PC-3 (cell line): Measurements from ENCODE around the gene HYDIN. TPM values are rescaled to one million over a fixed set of nuclear protein-coding genes. Genes with fewer than 3 reads are reported as not detected.

Experiments
- ATAC-seq: fragments of 200-7000 bp; cut with Tn5 transposase; 2 replicates; pipeline ENCODE4 v1.9.1; 2020; ENCODE audit warnings: mild to moderate bottlenecking, moderate library complexity
- Bru-seq: library from RNA; stranded (reverse); fragments of 400-500 nt; gene quantifications from one replicate; lab custom pipeline; 2021; lab: Mats Ljungman, UMichigan
- BruChase-seq, 2 experiments: library from RNA; stranded (reverse); fragments of 400-500 nt; gene quantifications; one replicate each; lab custom pipeline; 2021; lab: Mats Ljungman, UMichigan
- BruUV-seq: library from RNA; stranded (reverse); fragments of 400-500 nt; replicated peaks from 2 replicates; lab custom pipeline; 2021; lab: Mats Ljungman, UMichigan
- CTCF ChIA-PET: fragments of 300-600 bp; sonication (Branson Sonifier 250); formaldehyde crosslinking; loops from one replicate; lab custom pipeline; 2022; ENCODE audit warnings: antibody characterized with exemption; lab: Charles Lee
- POLR2A ChIA-PET: fragments of 300-600 bp; sonication (Branson Sonifier 250); formaldehyde crosslinking; loops from one replicate; lab custom pipeline; 2022; ENCODE audit warnings: antibody characterized with exemption; ENCODE audit not compliant: unreplicated experiment; lab: Charles Lee
- DNase-seq: peaks from one replicate; pipeline ENCODE4 v3.0.0-alpha.2; 2015
- H2AFZ ChIP-seq: fragments of 300-600 bp; sonication (generic); 2 replicates; pipeline ENCODE4 v1.6.0; 2016; ENCODE audit warnings: antibody characterized with exemption, low read length
- H3F3A ChIP-seq: fragments of 300-600 bp; sonication (generic); one replicate; pipeline ENCODE4 v1.6.0; 2017; ENCODE audit warnings: antibody characterized with exemption, low read length, control low read depth, mild to moderate bottlenecking; ENCODE audit not compliant: unreplicated experiment
- H3K27ac ChIP-seq: fragments of 300-600 bp; sonication (generic); 2 replicates; pipeline ENCODE4 v1.5.1; 2016; ENCODE audit warnings: mild to moderate bottlenecking, low read length
- H3K27me3 ChIP-seq: fragments of 300-600 bp; sonication (generic); 2 replicates; pipeline ENCODE4 v1.6.1; 2016; ENCODE audit warnings: low read length, mixed read lengths
- H3K36me3 ChIP-seq: fragments of 300-600 bp; sonication (generic); 2 replicates; pipeline ENCODE4 v1.6.1; 2016; ENCODE audit warnings: low read depth, mixed run types, low read length, mixed read lengths
- H3K4me1 ChIP-seq: fragments of 300-600 bp; sonication (generic); 2 replicates; pipeline ENCODE4 v1.5.1; 2016; ENCODE audit warnings: low read length; ENCODE audit not compliant: insufficient read depth
- H3K4me2 ChIP-seq: fragments of 300-600 bp; sonication (generic); 2 replicates; pipeline ENCODE4 v1.6.0; 2016; ENCODE audit warnings: low read length
- H3K4me3 ChIP-seq: fragments of 300-600 bp; sonication (generic); 2 replicates; pipeline ENCODE4 v1.5.1; 2016; ENCODE audit warnings: mild to moderate bottlenecking, low read length, mixed read lengths
- H3K79me2 ChIP-seq: fragments of 300-600 bp; sonication (generic); 2 replicates; pipeline ENCODE4 v1.6.1; 2017; ENCODE audit warnings: low read length, mixed read lengths
- H3K9ac ChIP-seq: fragments of 300-600 bp; sonication (generic); 2 replicates; pipeline ENCODE4 v1.6.0; 2016; ENCODE audit warnings: mild to moderate bottlenecking, low read length
- H3K9me2 ChIP-seq: fragments of 300-600 bp; sonication (generic); replicated peaks from 2 replicates; pipeline ENCODE4 v1.6.1; 2016; ENCODE audit warnings: mixed run types, low read length, mixed read lengths
- H3K9me3 ChIP-seq: fragments of 300-600 bp; sonication (generic); 2 replicates; pipeline ENCODE4 v1.6.1; 2016; ENCODE audit warnings: low read length, mixed read lengths
- H4K20me1 ChIP-seq: fragments of 300-600 bp; sonication (generic); 2 replicates; pipeline ENCODE4 v1.6.1; 2016; ENCODE audit warnings: low read length, mixed read lengths
- CTCF ChIP-seq: fragments of 300-600 bp; sonication (generic); conservative IDR thresholded peaks from 2 replicates; pipeline ENCODE4 v1.5.1; 2017; ENCODE audit warnings: antibody characterized with exemption, low read depth, mild to moderate bottlenecking, low read length
- EZH2 ChIP-seq: fragments of 300-600 bp; sonication (generic); IDR thresholded peaks from one replicate; pipeline ENCODE4 v1.6.1; 2017; ENCODE audit warnings: antibody characterized with exemption, mild to moderate bottlenecking, low read length; ENCODE audit not compliant: unreplicated experiment
- EZH2phosphoT487 ChIP-seq: fragments of 300-600 bp; sonication (generic); IDR thresholded peaks from 2 replicates; pipeline ENCODE4 v1.6.1; 2018; ENCODE audit warnings: mild to moderate bottlenecking, antibody characterized with exemption, low read length, borderline replicate concordance
- intact Hi-C: fragments of 100-400 bp; cut with micrococcal nuclease; formaldehyde crosslinking; loops from 2 replicates; pipeline ENCODE4 v1.9.0; 2023
- long read RNA-seq: library from polyadenylated mRNA; unstranded; transcript quantifications from one replicate; pipeline ENCODE4 v2.0.0, GENCODE V29; 2021; ENCODE audit not compliant: unreplicated experiment
- total RNA-seq: library from RNA; depleted of rRNA; stranded (reverse); fragments of >200 nt; gene quantifications from 2 replicates; pipeline ENCODE4 v1.2.3, GENCODE V29; 2014; rRNA removed

HYDIN gene
- 0.12 and 0.69 TPM in 2 replicates for total RNA-seq
- percentile 13 among the genes with signal in this experiment for Bru-seq, nascent RNA
- BruChase-seq, experiment 1, labeled RNA remaining after a 6-hour chase = percentile 16 among the genes with signal in this experiment
- percentile 23 among the genes with signal in this experiment for BruChase-seq, experiment 2, labeled RNA remaining after a 2-hour chase
- long read RNA-seq, partial matches to known transcripts = 1 of 1 reads
- long read RNA-seq, other reads (novel, unspliced or antisense) = 0 of 1 reads

GRCh38 chr16:71230122-71230845 lies at the start of gene HYDIN:
Gene HYDIN (minus strand): TSS chr16:71230722. CDS start chr16:71186895, 43,827 bp downstream.
- peak; percentile 46 for ATAC-seq
- POLR2A ChIA-PET = no interaction called here
- CTCF ChIA-PET = no interaction called here
- no peak within 1 kb of the TSS for H3K27ac ChIP-seq
- DNase-seq = peak; percentile 64
- H3F3A ChIP-seq = no peaks in the 10 kb centered on the region
- no peaks in the 10 kb centered on the region for H3K79me2 ChIP-seq
- H3K4me3 ChIP-seq = peak within 1 kb of the TSS; percentile 65
- H3K4me2 ChIP-seq = peak within 1 kb of the TSS; percentile 74
- no TSS peak for BruUV-seq
- no peaks in the 10 kb centered on the region for H3K9me2 ChIP-seq
- H3K9me3 ChIP-seq = 0 out of 2 replicates have a peak, but pooled peaks cover 8% of the 10 kb centered on the region
- no peak for TF ChIP-seq CTCF
- H3K36me3 ChIP-seq = no peaks in the 10 kb centered on the region
- no peaks in the 10 kb centered on the region for H3K4me1 ChIP-seq
- H3K27me3 ChIP-seq = no peaks in the 10 kb centered on the region
- no peaks in the 10 kb centered on the region for H4K20me1 ChIP-seq
- intact Hi-C loops = no loop called here
- H3K9ac ChIP-seq = 0 out of 2 replicates have a peak within 1 kb of the TSS, but pooled peaks have one; percentile 10
- peak within 1 kb of the TSS; percentile 89 for H2AFZ ChIP-seq

GRCh38 chr16:71276589-71277334 lies 46.2 kb upstream of the HYDIN start:
- H3K9me3 ChIP-seq = no peaks in the 10 kb centered on the region
- H3K9ac ChIP-seq = no peak overlapping the region
- no peaks in the 10 kb centered on the region for H3K79me2 ChIP-seq
- ATAC-seq (no peak), DNase-seq (no peak)
- intact Hi-C loops = no loop called here
- no TSS peak for BruUV-seq
- H3K4me2 ChIP-seq = no peak overlapping the region
- CTCF ChIA-PET = no interaction called here
- no peaks in the 10 kb centered on the region for H3K27me3 ChIP-seq
- H3F3A ChIP-seq = no peaks in the 10 kb centered on the region
- POLR2A ChIA-PET = no interaction called here
- H2AFZ ChIP-seq = no peak overlapping the region
- no peaks in the 10 kb centered on the region for H3K4me1 ChIP-seq
- H3K9me2 ChIP-seq = no peaks in the 10 kb centered on the region
- H3K27ac ChIP-seq = no peak overlapping the region
- no peaks in the 10 kb centered on the region for H4K20me1 ChIP-seq
- no peaks in the 10 kb centered on the region for H3K36me3 ChIP-seq
- no peak overlapping the region for H3K4me3 ChIP-seq
- TF ChIP-seq CTCF = no peak
- TF ChIP-seq EZH2phosphoT487 = no peak
- TF ChIP-seq EZH2 = no peak
